HG02642 (cell line): ENCODE results near the gene WDR62.

ENCODE experiments used
- ATAC-seq: cut with Tn5 transposase; IDR thresholded peaks from one replicate; pipeline ENCODE4 v1.9.1; 2021; ENCODE audit warnings: mild to moderate bottlenecking; ENCODE audit not compliant: unreplicated experiment, poor library complexity

WDR62 gene

DNA sequence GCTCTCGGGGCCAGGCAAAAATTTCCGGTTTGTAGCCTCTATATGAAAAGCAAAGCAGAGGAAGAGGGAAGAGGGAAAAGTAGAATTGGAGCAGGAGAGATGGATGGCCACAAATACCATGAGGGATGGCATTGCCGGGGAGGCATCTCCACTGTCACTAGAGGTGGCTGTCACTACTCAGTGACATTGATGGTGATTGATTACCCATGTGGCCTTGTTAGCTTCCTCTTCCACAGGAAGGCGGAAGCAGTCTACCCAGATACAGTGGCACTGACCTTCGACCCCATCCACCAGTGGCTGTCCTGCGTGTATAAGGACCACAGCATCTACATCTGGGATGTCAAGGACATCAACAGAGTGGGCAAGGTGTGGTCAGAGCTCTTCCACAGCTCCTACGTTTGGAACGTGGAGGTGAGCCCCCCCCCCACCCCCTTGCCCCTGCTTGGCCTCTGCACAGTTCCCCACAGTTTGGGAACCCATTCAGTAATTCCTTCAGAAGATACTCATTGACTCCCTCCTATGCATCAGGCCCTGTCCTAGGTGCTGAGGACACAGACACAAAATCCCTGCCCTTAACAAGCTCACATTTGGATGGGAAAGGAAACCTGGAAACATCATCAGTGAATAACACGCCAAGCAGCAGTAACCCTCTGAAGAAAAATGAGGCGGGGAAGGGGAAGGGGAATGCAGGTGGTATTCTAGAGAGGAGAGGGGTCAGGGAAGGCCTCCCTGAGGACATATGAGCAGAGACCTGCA, 18.6 kb downstream of the WDR62 start:
- no peak for ATAC-seq

DNA sequence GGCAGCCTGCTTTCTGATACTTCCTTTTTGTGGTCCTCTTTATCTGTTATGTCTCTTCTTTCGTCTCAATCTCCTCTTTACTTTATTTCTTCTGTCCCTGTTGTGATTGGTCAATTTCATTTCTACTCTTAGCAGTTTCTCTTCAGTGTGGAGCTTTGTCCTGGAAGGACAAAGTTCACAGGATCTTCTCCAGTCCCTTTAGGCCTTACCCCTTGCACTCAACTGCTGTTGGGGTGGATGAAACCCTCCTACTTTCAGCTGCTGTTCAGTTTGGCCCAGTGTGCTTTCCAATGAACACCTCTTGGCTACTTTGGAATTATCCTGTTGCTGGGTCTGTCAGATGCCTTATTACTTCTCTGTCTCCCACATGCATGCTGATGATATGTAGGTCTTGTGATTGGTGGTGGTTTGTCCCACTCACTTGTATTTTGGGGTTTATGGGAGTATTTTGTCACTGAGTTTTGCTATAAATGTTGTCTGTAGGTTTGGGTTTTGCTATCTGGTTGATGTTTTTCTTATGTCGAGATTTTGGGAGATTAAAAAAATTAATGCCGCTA, 24.8 kb downstream of the WDR62 start:
- ATAC-seq: no peak

DNA sequence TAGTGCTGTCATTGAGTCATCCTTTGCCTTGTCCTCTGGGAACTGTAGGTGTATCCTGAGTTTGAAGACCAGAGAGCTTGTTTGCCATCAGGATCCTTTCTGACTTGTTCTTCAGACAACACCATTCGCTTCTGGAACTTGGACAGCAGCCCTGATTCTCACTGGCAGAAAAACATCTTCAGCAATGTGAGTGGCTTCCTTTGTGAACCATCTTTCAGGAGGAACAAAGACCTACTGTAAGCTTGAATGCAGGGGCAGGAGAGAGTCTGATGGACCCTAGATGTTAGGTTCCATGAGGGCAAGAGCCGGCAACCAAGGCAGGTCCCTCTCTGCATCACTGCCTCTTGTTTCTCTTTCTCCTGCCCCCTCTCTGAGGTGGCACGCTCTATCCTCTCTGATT, 26.7 kb downstream of the WDR62 start:
- no peak for ATAC-seq

DNA sequence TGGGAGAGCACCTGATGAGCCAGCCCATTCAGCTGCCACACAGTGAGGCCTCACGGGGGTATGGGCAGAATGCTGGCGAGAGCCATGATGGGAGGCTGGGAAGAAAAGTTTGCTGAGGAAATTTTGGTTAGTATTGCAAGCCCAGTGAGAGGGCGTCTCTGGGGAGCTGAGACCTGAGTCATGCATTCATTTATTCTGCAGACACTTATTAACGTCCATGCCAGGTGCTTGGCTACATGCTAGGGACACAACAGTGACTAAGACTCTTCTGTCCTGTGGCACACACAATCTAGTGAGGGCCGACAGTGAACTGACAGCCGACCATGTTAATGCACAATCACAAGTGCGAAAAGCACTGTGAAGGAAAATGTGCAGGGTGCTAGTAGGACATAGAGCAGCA, 27.2 kb downstream of the WDR62 start:
- no peak for ATAC-seq

DNA sequence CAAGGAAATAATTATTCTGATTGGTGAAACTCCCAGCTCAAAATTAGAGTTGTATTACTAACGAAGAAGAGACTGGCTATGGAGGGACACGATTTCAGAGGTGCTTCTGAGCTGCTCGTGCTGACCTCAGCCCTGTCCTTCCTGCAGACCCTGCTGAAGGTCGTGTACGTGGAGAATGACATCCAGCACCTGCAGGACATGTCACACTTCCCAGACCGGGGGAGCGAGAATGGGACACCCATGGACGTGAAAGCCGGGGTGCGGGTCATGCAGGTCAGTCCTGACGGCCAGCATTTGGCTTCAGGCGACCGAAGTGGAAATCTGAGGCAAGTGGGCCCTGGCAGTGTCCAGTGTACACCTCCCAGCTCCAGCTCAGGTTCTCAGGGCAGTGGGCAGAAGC, 28.2 kb downstream of the WDR62 start:
- ATAC-seq: no peak

DNA sequence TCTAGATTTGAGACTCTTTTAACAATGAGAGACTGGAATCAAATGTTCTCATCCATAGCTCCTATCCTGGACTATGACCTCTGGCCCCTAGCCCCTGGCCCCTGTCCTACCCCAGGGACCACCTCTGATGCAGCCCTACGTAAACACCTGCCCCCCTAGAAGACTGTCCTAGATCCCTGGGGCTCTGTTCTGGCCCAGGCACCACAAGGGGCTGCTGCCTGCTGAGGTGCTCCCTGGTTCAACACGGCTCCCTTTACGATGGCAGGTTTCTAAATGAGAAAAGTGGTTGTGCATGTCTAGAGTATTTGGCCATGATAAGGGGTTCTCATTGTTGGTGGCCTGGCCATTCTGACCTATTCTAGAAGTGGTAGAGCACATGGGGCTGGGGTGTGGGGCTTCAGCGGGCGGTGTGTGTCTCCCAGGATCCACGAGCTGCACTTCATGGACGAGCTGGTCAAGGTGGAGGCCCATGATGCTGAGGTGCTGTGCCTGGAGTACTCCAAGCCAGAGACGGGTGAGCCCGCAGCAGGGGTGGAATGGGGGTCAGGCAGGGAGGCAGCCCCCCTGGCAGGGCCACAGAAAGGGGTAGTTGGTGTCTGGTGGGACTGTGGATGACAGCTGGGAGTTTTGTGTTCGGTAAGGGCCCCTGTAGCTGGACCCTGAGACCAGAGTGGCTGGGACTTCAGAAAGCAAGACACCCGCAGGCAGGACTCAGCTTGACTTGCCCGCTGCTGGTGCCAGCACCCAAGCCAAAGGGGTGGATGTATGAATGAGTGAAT, 29.7 kb downstream of the WDR62 start:
- no peak for ATAC-seq

DNA sequence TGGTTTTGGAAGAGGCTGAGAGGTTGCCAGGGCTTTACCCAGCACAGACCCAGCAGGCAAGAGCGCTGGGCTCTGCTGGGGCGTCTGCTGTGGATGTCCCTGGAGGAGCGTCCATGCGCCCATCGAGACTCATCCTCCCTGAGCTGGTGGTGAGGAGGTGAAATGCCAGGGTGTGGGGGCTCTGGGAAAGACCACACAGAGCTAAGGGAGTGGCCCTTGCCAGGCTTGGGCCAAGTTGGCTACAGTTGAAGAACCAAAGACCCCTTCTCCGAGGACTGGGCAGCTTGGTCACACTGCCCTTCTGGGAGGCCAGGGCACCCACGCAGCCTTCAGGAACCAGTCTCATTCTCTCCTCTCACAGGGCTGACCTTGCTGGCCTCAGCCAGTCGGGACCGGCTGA, 31.6 kb downstream of the WDR62 start:
- ATAC-seq: no peak

DNA sequence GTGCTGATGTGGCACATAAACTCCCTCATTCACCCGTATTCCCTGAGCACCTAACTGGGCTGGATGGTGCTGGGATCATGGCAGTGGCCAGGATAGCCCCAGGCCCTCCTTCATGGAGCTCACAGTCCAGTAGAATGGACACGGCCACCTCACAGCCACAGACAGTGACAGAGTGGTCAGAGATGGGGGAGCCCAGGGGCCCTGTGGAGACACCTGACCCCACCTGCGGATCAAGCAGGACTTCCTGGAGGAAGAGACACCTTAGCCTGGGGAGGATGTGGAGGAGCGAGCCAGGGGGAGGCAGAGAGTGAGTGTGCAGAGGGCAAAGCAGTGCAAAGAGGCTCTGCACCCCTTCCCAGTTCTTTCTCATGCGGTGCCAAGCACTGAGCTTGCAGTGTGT, 35.1 kb downstream of the WDR62 start:
- no peak for ATAC-seq

DNA sequence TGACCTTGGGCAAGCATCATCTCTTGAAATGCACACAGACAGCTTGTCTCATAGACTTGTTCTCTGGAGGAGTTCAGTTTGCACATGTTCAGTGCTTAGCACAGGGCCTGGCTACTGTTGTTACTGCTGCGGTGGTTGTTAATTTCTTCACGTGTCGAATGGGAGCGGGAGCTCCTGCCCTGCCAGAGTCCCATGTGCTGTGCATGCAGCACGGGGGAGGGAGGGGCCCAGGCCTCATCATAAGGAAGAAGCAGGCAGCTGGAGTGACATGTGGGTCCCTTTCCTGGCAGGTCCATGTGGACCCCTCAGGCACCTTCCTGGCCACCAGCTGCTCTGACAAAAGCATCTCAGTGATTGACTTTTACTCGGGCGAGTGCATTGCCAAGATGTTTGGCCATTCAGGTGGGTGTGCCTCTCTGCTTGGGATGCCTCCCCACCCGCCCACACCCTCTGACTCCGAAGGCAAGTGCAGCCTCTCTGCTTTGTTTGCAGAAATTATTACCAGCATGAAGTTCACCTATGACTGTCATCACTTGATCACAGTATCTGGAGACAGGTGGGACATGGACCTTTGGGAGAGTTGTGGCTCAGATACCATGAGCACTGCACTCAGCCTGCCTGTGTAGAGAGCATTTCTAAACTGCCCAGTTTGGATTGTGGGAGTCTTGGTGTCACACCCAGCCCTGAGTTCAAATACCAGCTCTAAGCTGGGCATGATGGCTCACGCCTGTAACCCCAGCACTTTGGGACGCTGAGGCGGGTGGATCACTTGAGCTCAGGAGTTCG, 36.4 kb downstream of the WDR62 start:
- no peak for ATAC-seq

DNA sequence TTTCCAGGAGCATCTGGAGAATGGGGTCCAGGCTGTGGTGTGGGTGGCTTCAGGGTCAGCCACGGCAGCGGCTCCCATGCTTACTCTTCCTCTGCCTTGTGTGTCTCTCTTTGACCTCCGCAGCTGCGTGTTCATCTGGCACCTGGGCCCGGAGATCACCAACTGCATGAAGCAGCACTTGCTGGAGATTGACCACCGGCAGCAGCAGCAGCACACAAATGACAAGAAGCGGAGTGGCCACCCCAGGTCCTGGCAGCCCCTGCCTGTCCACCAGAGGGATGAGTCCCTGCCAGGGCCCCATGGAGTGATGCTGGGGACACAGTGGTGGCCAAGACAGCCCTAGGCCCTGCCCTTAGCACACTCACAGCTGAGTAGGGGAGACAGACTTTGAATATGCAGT, 37.9 kb downstream of the WDR62 start:
- no peak for ATAC-seq

DNA sequence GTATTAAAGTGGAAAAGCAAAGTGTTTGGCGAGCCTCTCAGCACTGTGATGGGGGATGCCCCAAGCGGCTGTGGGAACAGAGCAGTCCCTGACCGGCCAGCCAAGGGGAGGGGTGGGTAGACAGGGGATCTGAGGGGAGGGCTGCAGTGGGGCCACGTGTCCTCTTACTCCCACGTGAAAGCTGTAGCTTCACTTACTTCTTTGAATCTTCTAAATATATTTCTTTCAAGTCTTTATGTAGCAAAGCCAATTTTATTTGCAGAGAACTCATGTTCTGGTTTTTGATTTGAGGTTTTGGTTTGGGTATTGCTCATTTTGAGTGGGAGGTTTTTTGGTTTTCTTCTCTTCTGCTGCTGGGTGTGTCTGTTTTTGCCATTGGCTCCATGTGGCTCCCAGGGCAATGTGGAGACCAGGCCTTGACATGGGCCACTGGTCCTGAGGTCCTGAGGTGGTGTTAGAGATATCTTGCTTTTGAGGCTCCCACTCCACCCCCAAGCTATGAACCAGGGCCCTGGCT, 38.5 kb downstream of the WDR62 start:
- no peak for ATAC-seq

DNA sequence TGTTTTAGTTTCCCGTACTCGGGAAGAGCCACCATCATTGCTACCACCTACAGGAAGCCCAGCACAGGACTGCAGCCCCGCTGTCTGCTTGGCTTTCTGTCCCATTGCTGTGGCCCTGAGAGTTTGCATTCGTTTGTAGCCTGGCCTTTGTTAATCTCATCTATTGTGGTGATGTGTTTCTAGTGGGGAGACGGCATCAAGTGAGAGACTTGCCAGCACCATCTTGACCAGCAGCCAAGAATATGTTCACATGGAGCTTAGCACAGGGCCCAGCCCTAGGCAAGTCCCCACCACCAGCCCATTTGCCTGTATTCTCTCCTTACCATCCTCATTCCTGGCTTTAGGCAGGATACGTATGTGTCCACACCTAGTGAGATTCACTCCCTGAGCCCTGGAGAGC, 39.0 kb downstream of the WDR62 start:
- ATAC-seq: no peak

DNA sequence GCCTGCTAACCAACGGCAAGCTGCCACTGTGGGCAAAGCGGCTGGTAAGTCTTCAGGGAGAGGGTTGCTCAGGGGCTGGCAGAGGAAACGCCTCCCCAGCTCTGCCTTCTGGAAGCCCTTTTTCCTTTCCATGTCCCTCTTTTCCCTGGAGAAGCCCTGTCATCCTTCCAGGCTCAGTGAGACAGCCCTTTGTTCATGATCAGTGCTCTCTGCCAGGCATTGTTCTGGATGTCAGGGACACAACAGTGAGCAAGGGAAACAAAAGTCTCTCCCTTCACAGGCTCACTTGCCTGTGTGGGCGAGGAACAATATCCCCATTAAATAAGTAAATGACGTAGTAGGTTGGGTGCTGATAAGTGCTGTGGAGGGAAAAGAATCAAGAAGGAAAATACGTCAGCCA, 42.3 kb downstream of the WDR62 start:
- no peak for ATAC-seq

DNA sequence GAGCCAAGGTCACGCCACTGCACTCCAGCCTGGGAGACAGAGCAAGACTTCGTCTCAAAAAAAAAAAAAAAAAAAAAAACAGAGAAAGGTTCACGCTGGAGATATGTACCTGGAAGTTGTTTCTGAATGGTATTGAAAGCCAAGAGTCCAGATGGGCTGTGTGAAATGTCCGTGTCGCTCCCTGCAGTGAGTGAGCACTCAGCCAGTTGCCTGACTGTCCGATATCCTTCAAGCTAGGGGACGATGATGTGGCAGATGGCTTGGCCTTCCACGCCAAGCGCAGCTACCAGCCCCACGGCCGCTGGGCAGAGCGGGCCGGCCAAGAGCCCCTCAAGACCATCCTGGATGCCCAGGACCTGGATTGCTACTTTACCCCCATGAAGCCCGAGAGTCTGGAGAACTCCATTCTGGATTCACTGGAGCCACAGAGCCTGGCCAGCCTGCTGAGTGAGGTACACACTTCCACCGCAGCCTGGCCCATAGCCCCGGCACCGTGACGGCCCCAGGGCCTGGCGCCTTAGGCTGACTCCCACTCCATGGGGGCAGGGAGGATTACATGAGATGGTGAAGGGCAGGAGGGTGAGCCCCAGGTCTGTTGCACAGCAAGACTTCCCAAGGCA, 44.6 kb downstream of the WDR62 start:
- ATAC-seq: no peak

DNA sequence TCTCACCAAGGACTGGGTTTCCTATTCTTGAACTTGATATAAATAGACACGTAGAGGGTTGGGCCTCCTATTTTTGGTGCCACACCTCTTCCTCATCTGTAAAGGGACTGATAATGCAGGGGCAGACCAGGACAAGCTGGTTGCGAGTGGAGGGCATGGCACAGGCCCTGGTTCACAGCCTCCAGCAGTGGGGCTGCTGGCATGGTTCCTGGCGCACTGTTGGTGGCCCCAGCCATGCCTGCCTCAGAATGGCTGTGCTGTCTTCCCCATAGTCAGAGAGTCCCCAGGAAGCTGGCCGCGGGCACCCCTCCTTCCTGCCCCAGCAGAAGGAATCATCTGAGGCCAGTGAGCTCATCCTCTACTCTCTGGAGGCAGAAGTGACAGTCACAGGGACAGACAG, 45.8 kb downstream of the WDR62 start:
- no peak for ATAC-seq

DNA sequence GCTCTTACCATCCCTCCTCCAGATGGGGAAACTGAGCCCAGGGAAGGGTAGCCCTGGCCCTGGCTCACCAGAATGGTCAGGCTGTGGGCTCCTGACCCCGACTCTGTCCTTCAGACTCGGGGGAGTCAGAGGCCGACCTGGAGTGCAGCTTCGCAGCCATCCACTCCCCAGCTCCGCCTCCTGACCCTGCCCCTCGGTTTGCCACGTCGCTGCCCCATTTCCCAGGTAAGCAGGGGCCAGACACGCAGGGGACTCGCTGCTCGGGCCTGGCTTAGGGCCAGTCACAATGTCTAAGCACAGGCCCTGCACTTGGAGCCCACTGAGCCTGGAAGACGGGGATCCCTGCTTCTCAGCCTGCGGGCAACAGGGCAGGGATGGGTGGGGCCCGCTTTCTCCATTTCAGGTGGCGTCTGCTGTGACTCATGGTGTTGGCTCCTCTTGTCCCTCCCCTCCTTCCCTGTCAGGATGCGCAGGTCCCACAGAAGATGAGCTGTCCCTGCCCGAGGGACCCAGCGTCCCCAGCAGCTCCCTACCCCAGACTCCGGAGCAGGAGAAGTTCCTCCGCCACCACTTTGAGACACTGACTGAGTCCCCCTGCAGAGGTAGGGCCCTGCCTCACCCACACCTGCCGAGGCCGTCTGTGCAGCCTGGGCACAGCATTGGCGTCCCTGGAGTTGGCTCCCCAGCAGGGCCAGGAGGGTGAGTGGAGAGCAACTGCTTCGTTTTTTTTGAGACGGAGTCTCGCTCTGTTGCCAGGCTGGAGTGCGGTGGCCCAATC, 47.0 kb downstream of the WDR62 start:
- no peak for ATAC-seq

DNA sequence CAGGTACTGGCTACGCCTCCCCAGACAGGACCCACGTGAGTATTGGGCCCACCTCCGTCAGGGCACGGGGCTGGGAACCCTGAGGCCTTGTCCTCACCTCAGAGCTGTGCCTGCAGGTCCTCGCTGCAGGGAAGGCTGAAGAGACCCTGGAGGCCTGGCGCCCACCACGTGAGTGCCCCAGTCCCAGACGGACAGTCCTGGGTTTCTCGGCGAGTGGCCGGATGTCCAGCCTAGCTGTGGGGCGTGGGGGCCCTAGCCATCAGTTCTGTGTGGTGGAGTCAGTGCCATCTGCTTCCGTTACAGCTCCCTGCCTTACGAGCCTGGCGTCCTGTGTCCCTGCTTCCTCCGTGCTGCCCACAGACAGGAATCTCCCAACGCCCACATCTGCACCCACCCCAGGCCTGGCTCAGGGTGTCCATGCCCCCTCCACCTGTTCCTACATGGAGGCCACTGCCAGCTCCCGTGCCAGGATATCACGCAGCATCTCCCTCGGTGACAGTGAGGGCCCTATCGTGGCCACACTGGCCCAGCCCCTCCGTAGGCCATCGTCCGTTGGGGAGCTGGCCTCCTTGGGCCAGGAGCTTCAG, 48.4 kb downstream of the WDR62 start:
- ATAC-seq: no peak

DNA sequence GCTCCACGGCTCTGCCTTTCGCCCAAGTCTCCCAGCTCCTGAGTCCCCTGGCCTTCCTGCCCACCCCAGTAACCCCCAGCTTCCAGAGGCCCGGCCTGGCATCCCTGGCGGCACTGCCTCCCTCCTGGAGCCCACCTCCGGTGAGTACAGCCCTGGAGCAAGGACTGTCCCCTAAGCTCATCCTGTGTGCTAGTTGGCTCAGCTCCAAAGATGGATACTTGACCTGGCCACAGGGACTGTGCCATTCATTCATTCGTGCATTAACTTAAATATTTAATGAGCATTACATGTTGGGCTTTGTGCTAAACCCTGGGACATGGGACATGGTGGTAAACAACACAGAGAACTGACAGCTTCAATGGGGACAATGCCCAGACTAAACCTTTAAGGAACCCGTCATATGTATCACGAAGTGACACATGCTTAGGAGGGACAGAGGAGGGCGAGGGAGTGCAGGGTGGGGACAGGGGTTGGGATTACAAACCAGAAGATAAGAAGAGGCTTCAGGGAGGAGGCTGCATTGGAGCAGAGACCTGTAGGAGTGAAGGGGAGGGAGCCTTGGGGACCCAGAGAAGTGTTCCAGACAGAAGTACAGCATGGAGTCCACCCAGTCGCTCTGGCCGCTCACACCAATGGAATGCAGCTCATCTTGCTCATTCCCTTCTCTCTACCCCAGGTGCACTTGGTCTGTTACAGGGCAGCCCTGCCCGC, 49.3 kb downstream of the WDR62 start:
- no peak for ATAC-seq

DNA sequence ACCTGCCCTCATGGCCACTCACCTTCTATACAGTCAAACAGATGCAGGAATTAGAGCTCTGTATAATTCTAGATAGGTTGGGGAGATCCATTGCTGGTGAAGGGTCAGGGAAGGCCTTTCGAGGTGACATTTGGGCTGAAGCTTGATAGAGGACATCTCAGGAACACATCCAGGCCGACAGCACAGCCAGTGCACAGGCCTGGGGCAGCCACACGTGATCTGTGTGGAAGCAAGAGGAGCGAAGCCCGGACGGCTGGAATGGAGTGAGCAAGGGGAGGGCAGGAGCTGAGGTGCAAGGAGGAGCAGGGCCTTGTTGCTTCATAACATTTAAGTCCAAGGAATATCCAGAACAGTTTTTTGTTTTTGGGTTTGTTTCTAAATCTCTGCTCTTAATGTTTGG, 51.7 kb downstream of the WDR62 start:
- no peak for ATAC-seq
